Anterior cingulate cortex (tissue), 58 donors: ENCODE results near the gene HMGN4.
A peak's percentile ranks its signal among the peaks of the same experiment; 100 is the strongest.

Experiments
- DNase-seq, 58 donors: peaks; one replicate each; lab custom pipeline; 2025; lab: John Stamatoyannopoulos, UW

HMGN4 gene

DNA sequence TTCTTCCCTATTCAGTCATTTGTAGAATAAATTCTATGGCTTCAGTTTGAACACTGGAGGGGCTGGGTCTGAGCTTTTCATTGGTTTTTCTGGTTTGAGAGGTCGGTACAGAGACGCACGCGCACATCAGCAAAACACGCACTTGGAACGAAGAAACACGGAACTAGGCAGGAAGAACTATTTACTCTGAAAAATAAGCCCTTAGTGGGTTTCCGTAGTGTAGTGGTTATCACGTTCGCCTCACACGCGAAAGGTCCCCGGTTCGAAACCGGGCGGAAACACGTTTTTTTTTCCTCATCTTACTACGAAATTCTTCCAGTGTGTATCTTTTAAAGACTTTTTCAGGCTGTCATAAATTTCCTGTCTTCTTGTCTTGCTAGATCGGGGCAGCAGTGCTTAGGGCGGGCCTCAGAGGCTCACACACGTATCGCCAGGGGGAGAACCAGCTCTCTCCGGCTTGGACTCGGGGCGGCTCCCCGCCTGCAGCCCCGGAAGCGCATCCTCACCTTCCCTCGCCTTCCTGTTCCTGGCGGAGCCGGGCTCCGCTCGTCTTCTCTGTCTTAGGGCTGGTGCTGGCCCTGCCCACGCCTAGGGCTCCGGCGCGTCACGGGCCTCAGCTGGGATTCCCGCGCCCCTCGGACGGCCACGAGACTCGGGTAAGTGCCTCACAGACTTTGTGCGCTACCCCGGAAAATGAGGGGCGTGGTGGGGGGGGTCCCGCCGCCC is at the start of gene HMGN4:
TSS of gene HMGN4 (plus strand) at position 521 of the 726 bp plus-strand sequence. CDS start 6,841 bp downstream, outside the sequence.
- DNase-seq = peak; percentile 28 to 95 (median 81)

GRCh38 chr6:26489996-26490964 is 47.9 kb upstream of the HMGN4 start:
- no peak for DNase-seq

- DNase-seq = no peak
These were observed 46.6 kb upstream of the HMGN4 start for GRCh38 chr6:26491604-26492003.

GRCh38 chr6:26493258-26493657 is 44.9 kb upstream of the HMGN4 start:
- DNase-seq = no peak

DNA sequence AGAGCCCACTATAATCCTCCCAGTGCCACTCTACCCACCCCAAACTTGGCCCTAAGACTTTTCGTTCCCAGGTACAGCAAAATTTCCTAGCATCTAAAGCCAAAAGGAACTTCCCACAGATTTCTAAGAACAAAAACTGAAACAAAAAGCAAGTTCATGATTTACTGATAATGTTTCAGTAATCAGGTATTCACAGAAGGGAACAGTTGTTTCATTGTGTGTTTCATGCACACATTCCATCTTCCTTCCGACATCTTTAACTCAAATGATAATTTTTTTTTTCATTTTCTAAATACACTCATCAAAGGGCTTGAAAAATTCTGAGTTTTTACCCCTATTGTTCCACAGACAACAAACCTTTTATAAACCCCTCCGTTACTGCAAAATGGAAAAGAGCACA is 44.0 kb upstream of the HMGN4 start:
- no peak for DNase-seq

GRCh38 chr6:26495281-26495680 is 42.9 kb upstream of the HMGN4 start:
- DNase-seq = no peak

DNA sequence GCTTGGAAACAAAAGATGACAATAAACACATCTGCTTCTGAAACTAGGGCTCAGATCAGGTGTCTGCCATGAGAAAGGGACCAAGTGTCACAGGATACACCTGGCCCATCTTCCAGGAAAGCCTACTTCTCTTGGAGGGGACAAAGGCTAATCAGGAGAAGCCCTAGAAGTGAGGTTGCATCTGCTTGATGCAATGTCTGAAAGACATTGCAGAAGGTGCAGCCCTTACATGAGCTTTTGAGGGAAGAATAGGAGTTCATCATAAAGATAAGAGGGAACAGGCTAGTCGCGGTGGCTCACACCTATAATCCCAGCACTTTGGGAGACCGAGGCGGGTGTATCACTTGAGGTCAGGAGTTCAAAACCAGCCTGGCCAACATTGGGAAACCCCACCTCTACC is 40.6 kb upstream of the HMGN4 start:
- no peak for DNase-seq

- DNase-seq = no peak
These were observed 38.1 kb upstream of the HMGN4 start, which contains the start of gene BTN1A1 for GRCh38 chr6:26500102-26500501. Gene BTN1A1, plus strand, starts transcription at chr6:26500303. Its CDS starts 984 bp downstream, at chr6:26501287.

DNA sequence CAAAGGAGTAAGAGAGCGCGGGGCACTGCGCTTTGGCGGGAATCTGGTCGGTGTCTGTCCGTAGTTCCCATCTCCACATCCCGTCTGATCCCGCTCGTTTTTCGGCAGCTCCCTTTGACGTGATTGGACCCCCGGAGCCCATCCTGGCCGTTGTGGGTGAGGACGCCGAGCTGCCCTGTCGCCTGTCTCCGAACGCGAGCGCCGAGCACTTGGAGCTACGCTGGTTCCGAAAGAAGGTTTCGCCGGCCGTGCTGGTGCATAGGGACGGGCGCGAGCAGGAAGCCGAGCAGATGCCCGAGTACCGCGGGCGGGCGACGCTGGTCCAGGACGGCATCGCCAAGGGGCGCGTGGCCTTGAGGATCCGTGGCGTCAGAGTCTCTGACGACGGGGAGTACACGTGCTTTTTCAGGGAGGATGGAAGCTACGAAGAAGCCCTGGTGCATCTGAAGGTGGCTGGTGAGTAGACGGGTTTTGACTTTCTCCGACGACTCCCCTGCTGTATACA is 36.6 kb upstream of the HMGN4 start:
- DNase-seq = peak in 7 of 58 donors; percentile 0 to 14 (median 3)

GRCh38 chr6:26502165-26502564 is 36.0 kb upstream of the HMGN4 start:
- no peak for DNase-seq

GRCh38 chr6:26502626-26503025 is 35.5 kb upstream of the HMGN4 start:
- no peak for DNase-seq

DNA sequence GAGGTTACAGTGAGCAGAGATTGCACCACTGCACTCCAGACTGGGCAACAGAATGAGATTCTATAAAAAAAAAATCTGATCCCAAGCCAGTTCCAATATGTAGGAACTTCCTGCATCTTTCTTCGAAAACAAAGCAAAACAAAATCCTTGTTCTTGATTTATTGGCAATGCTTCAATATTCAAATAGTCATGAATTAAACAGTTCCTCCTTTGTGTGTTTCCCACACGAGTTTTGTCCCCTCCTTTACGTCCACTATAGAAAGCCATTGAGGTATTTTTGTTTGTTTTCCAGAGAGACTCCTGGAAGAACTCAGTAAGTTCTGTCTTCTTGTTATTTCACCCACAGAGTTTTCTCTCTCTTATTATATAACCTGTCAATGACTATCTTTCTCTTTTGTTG is 30.5 kb upstream of the HMGN4 start:
- no peak for DNase-seq

- peak in 24 of 58 donors; percentile 2 to 67 (median 22) for DNase-seq
These were observed 27.1 kb upstream of the HMGN4 start for GRCh38 chr6:26511033-26511432.

DNA sequence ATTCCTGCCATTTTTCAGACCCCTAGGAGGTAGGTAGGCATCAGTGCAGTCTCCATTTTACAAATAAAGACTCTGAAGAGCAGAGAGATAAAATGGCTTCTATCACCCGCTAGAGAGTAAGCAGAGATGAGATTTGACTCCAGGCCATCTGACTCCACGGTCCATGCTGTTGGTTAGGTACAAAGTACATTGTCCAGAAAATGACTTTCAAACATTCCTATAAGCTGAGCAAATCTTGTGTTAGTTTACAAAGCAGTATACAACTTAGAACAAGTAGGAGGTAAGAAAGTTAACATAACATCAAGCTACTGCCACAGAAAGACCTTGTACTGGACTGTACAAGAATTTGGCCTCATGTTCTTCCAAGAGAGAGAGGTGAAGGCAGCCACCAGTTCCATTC is 23.2 kb upstream of the HMGN4 start:
- DNase-seq = no peak

- no peak for DNase-seq
These were observed 21.4 kb upstream of the HMGN4 start for GRCh38 chr6:26516481-26517427.

DNA sequence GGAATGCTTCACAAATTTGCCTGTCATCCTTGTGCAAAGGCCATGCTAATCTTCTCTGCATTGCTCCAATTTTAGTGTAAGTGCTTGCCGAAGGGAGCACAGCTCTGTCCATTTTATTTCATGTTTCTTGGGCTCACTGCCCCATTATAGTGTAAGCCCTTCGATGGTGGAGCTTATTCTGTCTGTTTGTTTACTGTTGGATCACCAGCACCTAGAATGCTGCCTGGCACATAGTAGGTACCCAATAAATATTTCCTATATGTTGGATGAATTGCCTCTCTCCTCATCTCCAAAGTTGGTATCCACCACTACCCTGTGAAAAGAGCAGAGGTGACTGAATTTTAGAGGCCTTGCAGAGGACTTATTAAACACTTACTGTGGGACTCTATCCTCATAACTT is 18.8 kb upstream of the HMGN4 start:
- no peak for DNase-seq

- DNase-seq = peak in 32 of 58 donors; percentile 31 to 87 (median 66)
These were observed 17.8 kb upstream of the HMGN4 start for GRCh38 chr6:26520237-26520849.

DNA sequence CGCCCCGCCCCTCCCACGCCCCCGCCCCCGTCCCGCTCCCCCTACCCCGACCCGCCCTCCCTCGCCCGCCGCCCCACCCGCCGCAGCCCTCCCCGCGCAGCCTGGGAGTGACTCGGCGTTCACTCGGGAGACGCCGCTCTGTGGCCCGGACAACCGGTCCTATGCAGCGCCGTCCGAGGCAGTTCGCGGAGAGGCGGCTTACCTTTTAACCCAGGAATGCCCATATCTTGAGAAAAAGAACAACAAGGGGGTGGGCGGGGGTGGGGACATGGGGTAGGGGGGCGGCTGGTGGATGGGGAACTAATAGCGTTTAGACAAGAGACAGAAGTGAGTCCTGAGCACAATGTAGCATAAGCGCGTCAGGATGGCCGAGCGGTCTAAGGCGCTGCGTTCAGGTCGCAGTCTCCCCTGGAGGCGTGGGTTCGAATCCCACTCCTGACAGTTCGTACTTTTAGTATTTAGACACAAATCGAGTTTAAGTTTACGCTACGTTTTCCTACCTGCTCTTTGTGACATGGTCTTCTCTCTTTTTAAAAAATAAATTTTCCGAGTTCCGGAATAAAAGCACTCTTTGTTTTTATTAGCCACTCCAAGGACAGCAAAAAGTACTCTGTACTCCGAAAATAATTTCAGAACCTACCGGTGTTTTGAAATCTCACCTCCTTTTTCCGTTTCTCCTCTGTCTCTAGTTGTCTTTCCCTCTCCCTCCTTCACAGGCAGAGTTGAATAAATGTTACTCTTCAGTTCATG is 17.1 kb upstream of the HMGN4 start:
- DNase-seq = peak in 57 of 58 donors; percentile 36 to 94 (median 85)
